GM19438 (cell line): Measurements from ENCODE around the gene C14orf180.

ENCODE experiments used
- ATAC-seq: cut with Tn5 transposase; IDR thresholded peaks from one replicate; pipeline ENCODE4 v1.9.1; 2021; ENCODE audit warnings: low read depth; ENCODE audit not compliant: unreplicated experiment

C14orf180 gene

DNA sequence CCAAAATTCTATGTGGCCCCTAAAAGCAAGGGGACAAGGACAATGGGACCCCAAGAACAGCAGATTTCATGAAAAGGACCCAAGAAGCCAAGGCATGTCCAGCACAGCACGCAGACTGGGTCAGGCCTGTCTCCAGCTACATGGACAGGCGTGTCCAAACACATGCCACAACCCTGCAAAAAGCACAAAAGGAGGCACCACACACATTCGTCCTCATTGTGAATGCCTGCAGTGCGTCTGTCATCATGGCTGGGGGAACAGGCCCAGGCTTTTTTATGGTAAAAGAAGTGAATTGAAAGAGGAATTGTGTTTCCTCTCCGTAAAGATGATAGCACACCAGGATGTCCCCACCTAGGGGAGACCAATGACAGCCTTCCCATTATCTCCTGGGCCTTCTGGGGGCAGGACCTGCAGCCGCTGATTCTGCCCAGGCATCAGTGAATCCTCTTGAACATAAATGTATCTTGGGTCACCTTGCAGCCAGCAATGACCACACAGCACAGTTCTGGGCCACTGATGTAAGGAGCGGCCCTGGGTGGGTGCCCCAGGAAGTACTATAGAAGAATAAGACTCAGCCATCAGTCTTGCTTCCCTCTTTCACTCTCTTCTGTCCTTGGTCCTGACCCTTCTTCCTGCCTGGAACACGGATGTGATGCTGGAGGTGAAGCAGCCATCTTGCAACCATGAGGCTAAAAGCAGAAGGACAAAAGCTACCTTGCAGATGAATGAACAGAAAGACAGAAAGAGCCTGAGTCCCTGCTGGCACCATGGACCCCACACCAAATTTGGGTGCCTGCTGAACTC is 29.8 kb upstream of the C14orf180 start:
- ATAC-seq, result no peak

DNA sequence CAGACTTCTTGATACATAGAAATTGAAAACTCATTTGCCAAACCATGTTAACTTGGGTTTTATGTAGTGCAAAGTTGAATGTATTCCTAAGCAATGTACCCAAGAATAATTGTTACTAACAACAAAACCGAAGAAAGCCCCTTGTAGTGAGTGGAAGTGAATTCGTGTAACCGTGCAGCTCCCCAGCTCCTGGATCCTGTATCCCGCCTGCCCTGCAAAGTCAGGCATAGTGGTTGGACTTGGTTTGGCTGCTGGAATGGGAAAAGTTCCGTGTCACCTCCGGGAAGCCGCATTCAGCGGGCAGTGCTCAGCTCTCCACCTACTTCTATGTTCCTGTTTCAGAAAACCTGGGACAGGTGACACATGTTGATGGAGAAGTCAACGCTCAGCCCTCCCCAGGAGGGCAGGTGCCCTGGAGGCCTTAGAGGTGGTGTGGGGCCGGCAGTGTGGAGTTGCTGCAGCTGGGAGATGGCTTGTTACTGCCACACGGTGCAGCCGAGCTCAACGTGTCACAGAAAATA is 29.2 kb upstream of the C14orf180 start:
- no peak for ATAC-seq

DNA sequence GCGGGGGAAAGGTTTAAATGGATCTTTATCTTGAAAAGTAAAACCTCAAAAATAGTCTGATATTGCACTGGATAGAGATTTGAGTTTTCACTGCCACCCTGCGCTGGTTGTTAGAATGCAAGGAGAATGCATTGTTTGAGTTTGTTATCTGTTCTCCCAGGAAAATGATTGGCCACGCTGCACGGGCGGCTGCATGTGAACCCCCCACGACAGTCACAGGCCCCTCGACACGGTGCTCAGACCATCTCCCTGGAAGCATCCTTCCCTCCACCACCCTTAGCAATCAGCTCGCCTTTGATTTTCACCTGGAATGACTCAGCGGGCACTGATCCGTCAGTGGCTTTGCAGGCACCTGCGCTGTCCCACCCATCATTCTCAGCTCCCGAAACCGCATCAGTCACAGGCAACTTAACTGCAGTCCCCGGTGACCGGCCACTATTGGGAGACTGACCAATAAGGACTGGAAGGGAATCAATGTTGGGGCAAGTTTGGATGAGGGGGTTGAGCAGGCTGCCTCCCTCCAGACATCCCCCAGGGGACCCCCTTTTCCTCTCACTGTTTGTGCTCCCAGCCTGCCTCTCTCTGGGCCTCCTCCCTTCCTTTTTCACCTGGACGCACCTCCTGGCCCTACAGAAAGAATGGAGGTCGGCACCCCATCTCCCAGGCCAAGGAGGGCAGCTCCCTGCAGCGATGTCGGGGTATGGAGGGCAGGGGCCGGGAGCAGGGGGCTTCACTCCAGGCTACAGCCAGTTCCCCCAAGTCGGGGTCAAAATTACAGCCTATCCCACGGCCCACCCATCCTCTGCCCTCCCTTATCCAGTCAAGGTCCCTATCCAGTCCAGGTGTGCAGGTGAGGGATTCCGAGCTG is 28.5 kb upstream of the C14orf180 start:
- no peak for ATAC-seq

- ATAC-seq, result no peak
These were observed 27.5 kb upstream of the C14orf180 start for GRCh38 chr14:104551851-104552737.

DNA sequence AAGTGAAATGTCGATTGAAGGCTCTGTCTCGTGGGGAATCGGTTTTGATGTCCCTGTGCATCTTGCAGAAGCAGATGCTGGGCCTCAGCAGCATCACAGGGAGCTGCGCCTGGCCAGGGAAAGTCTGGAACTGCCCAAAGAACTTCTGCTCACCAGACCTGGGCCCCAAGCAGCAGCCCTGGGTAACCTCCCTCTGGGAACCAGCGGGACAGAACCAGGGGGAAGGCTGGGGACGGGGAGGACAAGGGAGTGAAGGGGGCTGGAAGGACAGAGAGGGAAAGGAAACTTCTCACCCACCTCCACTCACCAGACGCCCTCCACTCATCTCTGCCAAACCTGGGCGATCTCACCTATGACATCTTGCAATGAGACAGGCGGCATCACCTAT is 26.8 kb upstream of the C14orf180 start:
- no peak for ATAC-seq

- no peak for ATAC-seq
These were observed 26.1 kb upstream of the C14orf180 start for GRCh38 chr14:104553166-104554087.

- no peak for ATAC-seq
These were observed 25.4 kb upstream of the C14orf180 start for GRCh38 chr14:104554088-104554607.

DNA sequence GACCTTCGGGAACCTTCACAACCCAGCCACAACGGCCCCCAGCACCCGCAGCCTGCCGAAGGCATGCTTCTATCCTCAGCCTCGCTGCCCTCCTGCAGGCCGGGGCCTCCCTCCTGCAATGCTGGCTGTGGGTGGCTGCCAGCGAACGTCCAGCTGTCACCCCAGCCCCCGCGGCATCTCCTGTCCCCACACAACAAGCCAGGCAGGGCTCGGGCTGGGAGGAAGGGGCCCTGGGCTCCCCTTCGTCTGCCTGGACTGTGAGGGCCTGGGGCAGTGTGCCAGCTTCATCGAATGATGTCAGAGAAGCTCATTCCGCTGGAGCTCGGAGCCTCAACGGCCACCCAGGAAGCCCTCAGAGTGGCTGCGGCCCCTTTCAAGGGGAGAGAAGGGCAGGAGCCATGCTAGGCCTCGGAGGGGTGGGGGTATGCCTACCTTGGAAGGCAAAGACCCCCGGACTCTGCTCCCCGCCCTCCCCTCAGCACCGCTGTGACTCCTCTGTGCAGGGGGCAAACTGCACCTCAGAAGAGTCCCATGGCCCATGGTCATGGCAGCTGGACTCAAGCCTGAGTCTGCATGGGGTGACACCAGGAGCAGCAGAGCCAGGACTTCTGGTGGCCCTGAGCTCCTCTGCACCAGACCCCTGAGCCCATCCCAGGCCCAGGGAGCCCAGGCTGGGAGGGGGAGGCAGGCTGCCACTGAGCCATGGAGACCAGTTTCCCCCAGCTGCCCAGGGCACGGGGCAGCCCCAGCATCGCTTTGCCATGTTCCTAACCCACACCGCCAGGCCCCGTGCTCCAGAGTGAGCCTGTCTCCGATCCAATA is 24.7 kb upstream of the C14orf180 start:
- ATAC-seq, result no peak

DNA sequence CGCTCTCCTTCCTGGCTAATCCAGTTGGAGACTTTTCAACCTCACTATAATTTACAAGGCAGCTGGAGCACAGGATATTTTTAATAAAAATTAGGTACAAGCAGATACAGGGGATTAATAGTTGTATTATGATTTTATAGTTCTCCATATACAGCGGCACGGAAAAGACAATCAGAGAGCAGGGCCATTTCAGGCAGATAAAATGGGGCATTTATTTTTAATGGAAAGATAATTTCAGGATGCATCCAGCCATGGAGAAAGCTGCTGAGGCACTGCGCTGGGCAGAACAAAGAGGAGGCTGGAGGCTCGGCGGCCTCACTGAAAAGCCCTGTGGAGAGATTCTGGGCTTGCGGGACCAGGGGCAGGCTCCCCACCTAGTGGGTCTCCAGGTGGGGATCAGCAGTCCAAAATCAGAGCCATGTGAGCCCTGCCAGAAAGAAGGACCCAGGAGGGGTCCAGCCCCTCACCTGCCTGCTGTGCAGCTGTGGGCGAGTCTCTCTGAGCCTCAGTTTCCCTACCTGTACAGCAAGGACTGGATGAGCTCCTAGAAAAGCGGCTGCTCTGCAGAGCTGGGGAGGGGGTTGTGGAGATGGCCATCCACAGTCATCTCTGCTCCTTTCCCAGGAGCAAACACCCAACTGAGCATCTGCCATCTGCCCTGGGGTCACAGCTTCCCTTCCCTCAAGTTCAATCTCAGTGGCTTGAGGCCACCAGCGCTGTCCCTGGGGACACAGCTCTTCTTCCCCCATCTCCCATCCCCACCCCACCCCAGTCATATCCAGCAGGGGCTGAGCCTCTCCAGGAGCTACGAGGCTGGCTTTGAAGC is 23.9 kb upstream of the C14orf180 start:
- ATAC-seq, result no peak

DNA sequence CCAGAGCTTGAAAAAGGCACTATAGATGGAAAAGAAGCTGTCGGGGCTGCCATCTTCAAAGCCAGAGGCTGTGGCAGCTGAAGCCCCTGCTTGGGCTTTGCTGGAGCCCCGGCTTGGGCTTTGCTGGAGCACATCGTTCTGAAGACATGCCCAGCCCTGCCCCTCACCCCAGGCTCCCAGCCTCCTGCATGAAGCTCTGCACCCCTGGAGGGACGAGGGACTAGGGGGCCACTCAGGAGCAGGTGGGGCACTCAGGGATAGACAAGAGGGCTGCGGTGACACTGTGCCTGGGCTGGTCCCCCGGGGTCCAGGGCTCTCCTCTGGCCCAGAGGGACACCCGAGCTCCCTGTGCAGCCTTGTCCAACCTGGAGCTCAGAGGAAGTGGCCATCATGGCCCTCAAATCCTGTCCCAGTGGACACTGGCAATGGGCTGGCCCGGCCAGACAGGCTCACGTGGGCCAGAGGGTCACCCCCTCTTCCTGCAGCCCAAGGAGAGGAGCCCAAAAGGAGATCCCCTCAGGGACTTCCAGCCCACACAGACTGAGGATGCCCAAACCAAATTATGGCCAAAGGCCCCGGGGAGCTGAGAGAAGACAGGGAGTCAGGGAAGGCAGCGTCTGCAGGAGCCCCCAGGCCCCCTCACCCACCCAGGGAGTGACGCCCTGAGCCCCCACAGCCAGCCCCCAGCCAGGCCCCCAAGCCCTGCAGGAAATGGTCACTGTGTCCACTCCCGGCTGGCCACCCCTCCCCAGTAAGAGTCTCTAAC is 23.1 kb upstream of the C14orf180 start:
- ATAC-seq, result no peak

GRCh38 chr14:104557086-104557485 is 22.5 kb upstream of the C14orf180 start:
- no peak for ATAC-seq

GRCh38 chr14:104557766-104558165 is 21.8 kb upstream of the C14orf180 start:
- ATAC-seq, result no peak

DNA sequence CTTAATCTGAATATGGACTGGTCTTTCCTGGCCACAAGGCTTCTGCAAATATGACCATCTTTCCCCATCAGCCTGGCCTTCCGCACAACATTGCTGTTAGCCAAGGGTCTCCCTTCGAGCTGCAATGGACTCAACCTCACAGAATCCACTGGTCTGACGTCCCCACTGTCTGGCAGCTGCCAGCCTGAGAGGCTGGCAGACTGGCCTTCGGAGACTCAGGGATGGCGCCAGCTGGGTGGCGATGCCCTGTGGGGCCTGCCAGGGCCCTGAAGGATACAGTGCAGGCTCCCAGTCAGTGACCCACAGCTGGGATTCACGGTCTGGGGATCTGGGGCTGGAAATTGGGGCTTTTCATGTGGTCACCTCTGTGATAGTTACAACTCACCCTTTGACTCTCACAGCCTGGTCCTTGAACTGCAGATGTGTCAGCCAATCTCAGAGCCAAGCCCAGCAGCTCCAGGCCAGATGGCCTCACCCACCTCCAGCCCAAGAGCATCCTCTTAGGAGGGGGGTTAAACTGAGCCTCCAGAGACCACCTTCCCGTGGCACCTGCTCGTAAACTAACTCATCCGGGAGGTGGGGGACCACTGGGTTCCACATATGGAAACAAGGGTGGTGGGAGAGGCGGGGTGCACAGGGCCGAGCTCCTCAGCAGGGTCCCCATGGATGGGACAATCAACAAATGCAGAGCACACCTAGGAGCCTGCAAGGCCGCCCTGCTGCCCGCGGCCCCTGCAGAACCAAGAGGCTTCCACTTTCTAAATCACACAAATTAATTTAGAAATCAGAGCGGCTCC is 21.1 kb upstream of the C14orf180 start:
- no peak for ATAC-seq

- ATAC-seq, result no peak
These were observed 20.3 kb upstream of the C14orf180 start for GRCh38 chr14:104559028-104559803.
